NAMALWA (cell line): ENCODE results near the gene SQSTM1.

Experiments
- DNase-seq: peaks from one replicate; pipeline ENCODE4 v3.0.0-alpha.2; 2015; ENCODE audit warnings: low spot score

Gene SQSTM1

DNA sequence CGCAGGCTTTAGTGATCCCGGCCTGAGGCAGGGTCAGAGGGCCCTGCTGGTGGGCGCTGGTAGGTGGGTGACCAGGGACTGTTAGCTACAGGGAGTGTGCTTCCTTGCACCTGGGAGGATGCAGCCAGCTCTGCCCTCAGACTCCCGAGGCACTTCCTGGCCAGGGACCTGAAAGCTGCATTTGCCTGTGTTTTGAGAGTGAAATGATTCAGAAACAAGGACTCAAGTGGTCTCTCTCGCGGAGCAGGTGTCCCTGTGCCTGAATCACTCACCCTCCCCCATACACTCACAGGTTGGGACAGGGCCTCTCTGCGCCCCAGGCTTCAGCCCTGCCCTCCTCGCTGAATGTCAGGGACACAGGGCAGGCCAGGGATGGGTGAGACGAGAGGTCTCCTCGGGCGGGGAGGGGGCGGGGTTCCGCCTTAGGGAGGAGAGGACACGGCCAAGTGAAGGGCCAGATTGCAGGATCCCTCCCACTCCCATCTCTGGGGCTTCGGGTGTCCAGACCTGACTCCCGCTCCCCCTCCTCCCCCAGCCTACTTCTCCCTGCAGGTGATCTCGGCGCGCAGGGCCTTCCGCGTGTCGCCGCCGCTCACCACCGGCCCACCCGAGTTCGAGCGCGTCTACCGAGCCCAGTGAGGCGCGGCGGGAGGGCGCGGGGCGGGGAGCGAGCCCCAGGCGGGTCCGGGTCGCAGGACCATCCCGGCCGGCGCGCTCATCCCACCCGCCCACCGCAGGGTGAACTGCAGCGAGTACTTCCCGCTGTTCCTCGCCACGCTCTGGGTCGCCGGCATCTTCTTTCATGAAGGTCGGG is 25.4 kb upstream of the SQSTM1 start:
- DNase-seq, result no peak

DNA sequence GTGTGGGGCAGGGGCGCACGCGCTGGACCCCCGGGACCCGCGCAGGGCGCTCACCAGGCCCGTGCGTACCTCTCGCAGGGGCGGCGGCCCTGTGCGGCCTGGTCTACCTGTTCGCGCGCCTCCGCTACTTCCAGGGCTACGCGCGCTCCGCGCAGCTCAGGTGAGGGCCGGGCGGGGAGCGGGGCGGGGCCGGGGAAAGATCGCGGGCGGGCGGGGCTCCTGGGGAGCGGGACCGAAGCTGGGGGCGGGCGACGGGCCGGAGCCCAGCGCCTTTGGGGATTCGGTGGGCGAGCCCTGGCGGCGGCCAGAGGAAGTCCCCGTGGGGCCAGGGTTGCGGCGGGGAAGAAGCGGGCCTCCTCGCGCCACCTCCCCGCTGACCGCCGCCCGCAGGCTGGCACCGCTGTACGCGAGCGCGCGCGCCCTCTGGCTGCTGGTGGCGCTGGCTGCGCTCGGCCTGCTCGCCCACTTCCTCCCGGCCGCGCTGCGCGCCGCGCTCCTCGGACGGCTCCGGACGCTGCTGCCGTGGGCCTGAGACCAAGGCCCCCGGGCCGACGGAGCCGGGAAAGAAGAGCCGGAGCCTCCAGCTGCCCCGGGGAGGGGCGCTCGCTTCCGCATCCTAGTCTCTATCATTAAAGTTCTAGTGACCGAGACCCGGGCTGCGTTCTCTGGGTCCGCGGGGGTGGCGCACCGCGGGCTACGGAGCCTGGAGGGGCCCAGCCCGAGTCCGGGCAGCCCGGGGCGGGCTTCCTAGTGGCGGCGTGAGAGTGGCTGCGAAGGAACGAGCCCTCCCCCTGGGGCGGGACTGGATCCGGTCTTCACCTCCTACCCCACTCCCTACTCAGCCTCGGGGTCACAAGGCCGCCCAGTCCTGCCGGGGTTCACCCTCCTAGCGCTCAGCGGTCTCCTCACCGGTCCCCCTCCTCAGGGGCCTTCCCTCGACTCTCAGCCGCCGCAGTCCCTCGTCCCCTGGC is 24.6 kb upstream of the SQSTM1 start:
- peak; percentile 62 for DNase-seq

DNA sequence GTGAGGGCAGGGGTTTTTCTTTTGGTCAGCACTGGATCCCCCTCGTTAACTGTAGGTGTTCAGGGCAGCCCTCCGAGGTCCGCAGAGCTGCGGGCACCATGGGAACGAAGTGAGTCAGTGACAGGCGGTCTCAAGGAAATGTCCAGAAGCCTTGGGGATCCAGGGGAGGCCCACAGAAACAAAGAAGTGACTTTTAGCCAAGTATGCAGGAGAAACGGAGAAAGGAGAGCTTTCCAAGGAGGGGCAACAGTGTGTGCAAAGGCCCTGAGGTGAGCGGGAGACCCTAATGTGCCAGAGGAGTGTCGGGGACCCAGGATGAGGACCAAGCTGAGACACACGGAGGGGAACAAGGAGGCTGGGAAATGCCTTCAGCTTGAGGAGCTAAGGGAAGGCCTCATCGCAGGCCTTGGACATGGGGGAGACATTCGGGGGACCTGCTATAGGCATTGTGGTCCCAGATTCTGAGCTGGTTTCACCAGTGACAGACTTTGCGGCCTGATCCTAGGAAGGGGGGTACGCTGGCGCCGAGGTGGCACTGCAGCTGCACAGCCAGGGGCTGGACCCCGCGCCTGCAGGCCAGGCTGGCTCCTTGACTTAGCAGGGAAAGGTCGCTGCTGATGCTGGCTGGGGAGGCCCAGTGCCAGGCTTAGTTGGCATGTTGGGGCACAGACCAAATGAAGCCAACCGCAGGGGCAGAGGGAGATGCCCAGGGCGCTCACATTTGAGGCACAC is 23.7 kb upstream of the SQSTM1 start:
- no peak for DNase-seq

DNA sequence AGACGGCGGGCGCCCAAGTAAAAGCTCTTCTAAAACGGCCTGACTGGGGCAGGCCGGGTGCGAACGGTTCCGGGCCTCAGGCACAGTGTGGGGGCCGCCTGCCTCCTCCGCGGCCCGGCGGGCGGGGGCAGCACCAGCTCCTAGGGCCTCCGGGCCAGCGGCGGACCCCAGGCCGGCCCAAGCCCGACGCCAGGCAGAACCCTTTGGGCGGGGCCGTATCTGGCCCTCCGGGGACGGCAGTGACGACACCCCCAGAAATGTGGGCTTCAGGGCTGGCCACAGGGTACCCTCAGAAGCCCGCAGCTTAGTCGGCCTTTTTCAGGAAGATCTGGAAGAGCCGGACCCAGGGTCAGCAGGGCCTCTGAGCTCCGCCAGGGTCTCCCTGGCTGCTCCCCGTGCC is 23.0 kb upstream of the SQSTM1 start:
- DNase-seq, result no peak

DNA sequence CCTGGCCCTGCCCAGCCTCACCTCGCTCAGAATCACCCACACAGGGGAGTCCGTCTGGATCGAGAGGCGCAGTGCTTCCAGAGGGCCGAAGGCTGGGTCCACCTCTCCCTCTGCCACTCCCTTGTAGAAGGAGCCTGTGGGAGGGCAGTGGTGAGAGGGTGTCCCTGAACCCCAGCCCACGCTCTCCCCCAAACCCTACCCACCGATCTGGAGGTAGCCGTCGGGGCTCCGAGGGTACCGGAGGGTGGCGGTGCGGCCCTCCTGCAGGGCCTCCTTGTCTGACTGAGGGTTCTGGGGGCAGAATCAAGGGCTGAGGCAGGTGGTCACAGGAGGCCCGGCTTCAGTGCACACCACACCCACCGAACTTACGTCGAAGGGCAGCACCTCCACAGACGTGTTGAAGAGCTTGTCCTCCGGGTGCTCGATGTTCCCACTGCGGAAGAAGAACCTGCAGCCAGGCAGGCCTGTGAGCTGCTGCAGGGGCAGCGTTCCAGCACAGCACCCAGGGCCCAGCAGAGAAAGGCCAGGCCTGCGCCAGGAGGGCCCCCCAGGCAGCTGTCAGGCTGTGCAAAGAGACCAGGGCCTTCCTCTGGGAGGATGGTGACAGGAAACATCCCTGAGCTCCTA is 22.4 kb upstream of the SQSTM1 start:
- no peak for DNase-seq

DNA sequence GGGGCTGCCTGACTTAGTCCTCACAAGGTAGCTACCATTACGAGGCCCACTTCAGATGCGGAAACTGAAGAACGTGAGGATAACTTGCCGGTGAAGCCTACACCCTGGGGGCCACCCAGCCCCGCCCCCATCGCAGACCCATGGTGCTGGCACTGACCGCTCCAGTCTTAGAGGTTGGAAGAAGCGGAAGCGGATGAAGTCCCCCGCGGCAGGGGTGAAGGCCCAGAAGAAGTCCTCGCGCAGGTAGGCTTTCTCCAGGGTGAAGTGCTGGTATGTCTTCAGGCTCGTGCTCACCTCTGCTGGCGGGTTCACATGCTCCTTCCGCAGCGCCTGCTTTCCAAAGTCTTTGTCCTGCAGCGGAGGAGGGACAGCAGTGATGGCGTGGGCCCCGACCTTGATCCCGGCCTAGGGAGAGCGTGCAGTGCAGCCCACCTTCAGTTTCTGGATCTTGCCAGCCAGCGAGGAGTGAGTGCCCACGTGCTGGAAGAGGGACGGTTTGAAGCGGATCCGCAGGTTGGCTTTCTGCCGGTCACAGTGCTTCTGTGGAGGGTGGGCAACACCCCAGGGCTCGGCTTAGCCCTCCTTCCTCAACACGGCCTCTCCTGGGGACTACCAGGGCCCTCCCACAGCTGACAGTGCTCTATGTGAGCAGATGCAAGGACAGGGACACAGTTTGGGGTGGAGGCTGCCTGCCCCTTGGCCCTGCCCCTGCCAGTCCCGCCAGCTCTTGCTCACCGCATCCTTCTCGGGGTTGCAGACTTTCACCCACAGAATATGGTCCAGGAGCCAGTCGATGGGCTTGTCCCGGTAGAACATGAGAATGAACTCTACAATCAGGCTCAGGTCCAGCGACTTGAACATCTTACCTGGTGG is 21.7 kb upstream of the SQSTM1 start:
- no peak for DNase-seq

DNA sequence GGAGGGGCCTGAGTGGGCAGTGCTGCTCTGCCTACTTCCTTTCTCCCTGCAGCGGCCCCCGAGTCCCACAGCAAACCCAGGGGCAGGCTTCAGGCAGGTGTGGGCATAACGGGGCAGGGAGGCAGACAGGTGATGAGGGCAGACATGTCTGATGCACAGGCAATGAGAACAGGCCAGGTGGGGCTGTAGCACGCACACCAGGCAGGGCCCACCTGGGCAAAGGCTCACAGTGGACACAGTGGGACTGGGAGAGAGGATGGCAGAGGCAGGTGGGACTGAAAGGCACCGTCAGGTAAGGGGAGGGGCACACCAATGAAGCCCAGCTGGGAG is 21.1 kb upstream of the SQSTM1 start:
- DNase-seq, result no peak

DNA sequence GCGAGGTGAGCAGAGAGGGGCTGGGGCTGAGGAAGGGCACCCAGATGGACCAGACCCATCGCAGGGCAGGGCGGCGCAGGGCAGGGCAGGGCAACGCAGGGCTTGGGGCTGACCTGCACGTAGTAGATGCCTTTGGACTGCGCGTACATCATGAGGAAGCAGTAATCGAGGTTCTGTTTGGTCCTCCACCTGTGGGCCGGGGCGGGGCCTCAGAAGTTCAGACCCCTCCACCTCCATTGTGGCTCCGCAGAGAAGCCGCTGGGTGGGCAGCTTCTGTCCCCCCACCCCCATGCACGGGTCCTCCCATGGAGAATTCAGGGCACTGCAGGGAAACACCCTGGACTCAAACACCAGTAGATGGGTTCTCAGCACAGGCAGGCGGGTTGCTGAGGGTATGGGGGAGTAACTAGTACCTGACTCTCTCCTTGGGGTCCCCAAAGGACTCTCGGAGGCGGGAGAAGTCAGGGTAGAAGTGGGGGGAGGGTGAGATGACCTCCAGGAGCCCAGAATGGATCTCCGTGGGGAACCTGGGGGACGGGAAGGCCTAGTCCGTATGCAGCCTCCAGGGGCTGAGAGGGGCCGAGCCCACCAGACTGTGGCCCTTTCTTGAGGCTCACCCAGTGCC is 20.5 kb upstream of the SQSTM1 start:
- DNase-seq, result no peak

DNA sequence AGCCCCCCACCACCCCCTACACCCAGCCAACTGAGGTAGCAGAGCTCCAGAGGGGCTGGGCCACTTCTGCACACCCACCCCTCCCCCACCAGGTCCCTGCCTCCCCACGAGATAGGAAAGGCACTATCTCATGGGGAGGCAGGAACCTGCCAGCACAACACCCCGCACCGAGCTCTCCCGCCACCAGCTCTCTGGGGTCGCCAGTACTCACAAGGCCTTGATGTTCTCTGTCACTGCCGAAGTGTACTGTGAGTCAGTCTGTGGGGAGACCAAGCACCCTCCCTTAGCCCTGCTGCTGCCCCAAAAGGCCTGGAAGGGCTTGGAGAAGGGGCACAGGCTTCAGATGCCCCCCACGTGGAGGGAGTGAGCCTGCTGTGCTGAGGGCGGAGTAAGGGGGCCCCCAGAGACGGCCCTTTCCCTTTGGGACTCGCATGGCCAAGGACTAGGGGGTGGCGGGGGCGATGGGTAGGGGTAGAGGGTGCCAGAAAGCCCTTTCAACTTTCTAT is 20.0 kb upstream of the SQSTM1 start:
- DNase-seq, result no peak

DNA sequence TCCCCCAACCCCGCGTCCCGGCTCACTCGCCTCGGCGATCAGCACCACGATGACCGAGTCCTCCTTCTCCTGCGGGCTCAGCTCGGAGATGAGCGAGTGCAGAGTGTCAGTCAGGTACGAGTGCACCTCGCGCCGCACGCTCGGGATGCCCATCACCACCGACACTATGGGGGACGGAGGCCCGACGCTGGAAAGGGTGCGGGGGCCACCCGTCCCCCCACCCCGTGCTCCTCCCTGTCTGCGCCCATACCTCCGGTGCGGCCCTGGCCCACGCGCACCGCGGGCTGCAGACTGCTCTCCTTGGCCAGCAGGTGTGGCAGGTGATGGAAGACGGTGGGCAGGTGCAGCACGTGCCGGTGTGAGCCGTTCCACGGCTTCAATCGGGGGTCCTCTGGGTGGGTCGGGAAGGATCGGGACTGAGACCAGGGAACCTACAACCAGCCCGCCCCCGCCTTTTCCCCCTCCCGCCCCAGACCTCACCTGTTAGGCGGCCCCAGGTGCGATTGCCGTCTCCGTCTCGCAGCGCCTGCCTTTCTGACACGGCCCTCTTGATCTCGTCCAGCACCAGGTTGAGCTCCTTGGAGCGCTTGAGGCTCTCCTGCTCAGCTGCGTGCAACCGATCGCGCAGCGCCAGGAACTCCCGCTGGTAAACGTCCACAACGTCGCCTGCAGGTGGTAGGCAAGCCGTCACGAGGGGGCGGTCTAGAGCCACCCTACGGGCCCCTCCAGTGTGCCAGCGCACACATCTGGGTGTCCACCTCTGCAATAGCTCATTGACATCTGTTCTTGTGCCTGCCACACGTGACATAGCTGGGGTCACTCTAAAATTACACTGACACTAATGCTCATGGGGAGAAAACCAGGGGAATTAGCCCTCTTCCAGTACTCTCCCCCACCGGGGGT is 19.1 kb upstream of the SQSTM1 start:
- peak; percentile 83 for DNase-seq

DNA sequence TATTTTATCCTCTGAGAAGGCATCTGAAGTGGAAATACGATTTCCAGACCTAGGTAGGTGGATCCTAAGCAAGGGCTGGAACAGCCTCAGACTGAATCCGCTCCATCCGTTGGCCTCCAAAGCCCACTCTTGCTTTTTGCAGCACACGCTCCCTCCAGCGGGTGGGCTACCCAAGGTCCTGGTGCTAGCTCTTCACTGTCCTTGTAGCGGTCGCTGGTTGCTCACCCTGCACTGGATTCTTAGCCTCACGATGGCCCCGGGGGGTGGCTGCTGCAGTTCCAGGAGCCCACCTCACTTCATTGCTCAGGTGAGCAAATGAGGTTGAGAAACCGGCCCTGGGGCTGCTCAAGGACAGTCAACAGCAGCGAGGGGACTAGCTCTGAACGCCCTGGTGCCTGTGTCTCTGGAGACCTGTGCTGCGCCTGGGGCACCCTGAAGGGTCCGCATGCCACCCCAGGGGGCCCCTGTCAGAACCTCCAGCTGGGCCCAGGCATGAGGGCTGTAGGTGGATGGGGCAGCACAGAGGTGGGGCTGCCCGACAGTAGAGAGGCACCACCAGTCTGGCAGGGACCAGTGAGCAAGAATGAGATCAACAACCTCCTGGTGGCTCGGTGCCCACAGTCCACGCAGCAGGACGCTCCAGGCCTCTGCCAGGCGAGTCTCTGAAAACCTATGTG is 18.4 kb upstream of the SQSTM1 start:
- DNase-seq, result no peak

DNA sequence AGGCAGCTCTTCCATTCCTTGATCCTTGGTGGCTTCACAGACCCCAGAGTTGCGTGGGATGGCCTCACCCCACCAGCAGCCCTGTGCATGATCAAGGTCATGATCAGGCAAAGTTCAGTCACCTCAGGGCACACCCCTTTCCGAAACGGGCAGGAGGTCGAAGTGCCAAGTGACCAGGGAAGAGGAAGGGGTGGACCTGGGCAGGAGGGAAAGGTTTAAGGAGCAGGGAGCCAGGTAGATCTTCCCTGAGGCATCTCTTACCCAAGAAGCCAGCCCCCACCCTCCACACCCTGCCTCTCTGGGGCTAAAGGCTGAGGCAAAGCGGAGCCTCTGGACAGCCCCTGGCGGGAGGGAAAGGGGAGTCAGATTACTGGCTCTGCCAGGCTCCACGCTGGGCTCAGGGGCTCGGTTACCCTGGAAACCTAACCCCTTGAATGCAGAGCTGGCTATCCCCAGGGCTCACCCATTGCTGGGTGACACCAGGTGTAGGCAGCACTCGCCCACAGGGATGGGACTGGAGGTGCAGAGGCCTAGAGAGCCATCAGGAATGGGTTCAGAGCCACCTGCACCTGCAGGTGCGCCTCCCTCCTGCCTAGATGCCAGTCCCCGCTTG is 17.6 kb upstream of the SQSTM1 start:
- DNase-seq, result no peak

DNA sequence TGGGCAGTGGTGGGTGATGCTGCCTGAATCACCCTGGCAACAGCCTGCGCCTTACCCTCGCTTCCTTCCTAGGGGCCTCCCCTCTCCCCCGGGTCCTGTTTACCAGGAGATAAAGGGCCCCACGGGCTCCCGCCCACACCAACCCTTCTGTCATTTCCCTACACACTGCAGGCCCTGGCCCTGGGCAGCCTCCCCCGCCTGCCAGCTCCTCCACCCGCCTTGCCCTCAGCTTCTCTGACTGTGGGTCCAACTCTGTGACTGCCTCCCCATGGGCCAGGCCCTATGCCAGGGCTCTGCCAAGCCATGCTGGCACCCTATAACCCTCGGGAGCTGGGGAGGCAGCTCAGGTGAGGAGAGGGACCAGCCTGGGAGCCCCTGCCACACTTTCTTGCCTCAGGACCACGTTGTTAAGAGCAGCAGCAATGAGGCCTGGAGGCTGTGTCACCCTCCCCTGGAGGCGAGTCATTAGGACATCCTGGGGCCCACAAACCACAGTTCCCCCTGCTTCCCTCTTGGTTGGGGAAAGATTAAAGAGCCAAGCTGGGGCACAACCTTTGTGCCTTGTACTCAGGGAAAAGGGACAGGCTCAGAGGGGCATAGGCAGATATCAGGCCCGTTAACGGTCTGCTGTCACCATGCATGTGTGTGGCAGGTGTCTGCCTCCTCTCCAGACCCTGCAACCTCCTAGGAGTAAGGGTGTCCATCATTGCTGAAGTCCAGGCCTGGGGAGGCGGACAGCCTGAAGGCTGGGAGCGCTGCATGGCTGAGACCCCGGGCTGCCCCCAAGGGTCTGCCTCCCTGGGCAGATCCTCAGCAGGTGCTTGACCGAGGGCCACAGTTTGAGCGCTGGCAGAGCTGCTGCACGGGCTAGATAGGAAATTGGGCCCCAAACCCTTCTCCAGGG is 16.8 kb upstream of the SQSTM1 start:
- DNase-seq, result no peak

DNA sequence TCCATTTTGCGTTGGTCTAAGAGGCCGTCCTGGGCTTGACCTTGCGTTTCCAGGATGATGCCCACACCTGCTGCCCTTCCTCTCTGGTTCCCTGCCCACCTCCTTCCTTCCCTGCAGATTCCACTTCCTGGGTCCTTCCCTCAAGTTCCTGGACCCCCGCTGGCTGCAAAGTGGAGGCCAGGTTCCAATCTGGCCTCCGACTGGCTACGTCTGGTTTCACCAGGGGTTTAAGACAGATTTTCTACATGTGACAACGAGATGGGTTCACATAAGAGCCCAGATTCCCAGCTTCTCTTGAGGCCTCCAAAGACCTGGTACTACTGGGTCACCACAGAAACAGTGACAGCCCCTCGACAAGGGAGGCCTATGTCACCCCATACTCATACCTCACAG is 16.2 kb upstream of the SQSTM1 start:
- DNase-seq, result no peak

DNA sequence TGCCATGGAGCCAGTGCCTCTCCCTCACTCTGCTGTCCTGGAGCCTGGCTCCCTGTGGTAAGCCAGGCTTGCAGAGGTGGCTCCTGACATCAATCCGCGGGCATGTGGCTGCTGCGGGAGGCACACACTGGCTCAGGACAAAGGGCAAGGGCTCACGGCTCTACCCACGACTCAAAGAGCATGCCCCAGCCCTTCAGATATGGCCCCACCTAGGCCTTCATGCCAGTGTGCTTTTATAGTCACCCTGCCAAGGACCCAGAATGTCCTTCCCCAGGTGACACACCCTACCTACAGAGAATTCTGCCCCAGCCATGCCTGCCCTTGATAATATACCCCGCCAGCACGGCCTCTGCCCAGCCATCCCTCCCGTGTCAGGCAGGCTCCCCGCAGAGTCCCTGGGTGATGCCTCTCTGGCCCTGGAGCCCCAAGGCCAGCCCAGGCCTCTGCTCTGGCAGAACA is 15.6 kb upstream of the SQSTM1 start:
- DNase-seq, result no peak

DNA sequence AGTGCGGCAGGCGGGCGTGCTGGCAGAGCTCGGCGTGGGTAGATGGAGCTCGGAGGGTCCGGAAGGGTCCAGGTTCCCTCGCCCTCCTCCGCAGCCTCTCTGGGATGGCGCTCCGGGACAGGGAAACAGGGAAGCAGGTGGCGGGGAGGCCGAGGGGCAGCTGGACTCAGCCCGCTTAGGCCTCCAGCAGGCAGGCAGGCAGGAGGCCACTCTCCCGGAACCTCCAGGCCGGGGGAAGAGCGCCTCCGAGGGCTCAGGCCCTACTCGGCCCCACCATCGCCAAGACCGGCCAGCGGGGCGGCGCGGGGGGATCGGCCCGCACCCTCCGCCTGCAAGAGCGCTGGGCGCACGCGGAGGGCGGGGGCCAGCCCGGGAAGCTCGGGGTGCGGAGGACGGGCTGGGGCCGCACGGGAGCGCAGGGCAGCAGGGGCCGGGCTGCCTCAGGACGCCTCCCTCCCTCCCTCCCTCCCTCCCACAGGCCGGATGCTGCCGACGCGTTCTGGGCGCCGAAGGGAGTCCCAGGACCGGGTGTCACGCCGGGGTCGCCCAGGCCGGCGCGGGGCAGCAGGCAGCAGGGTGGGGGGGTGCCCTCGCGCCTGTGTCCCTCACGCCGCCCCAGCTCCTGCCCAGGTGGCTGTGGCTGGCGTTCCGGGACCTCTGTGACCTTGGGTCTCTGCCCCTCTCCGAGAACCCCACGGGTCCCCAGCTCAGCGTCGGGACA is 15.0 kb upstream of the SQSTM1 start:
- DNase-seq, result peak; percentile 46
